Neural cell (in vitro differentiated cells): Measurements from ENCODE around the gene ARID1B.

Source experiments
- EP300 ChIP-seq: fragments of 450-650 bp; conservative IDR thresholded peaks from 2 replicates; pipeline ENCODE4 v1.6.1; 2014; ENCODE audit warnings: antibody characterized with exemption, mild to moderate bottlenecking, moderate library complexity; ENCODE audit not compliant: poor library complexity, severe bottlenecking
- EZH2 ChIP-seq: fragments of 200-600, 300-800 bp; shearing (Covaris generic), sonication (generic); IDR thresholded peaks from 2 replicates; pipeline ENCODE4 v1.6.1; 2014; ENCODE audit warnings: antibody characterized with exemption, low read length, borderline replicate concordance, mild to moderate bottlenecking; ENCODE audit not compliant: insufficient read depth, poor library complexity, severe bottlenecking
- POLR2AphosphoS5 ChIP-seq: IDR thresholded peaks from 2 replicates; pipeline ENCODE4 v1.6.1; 2012
- RAD21 ChIP-seq: fragments of 450-650 bp; conservative IDR thresholded peaks from 2 replicates; pipeline ENCODE4 v1.6.1; 2014; ENCODE audit warnings: antibody characterized with exemption, mild to moderate bottlenecking, moderate library complexity
- TF ChIP-seq, protein P1 (sequence below): fragments of 450-650 bp; IDR thresholded peaks from 2 replicates; pipeline ENCODE4 v1.5.1; 2014; ENCODE audit warnings: antibody characterized with exemption, mild to moderate bottlenecking, moderate library complexity; ENCODE audit not compliant: poor library complexity, severe bottlenecking
- TF ChIP-seq, protein P2 (sequence below): IDR thresholded peaks from 2 replicates; pipeline ENCODE4 v1.6.1; 2012; ENCODE audit warnings: borderline replicate concordance

DNA sequence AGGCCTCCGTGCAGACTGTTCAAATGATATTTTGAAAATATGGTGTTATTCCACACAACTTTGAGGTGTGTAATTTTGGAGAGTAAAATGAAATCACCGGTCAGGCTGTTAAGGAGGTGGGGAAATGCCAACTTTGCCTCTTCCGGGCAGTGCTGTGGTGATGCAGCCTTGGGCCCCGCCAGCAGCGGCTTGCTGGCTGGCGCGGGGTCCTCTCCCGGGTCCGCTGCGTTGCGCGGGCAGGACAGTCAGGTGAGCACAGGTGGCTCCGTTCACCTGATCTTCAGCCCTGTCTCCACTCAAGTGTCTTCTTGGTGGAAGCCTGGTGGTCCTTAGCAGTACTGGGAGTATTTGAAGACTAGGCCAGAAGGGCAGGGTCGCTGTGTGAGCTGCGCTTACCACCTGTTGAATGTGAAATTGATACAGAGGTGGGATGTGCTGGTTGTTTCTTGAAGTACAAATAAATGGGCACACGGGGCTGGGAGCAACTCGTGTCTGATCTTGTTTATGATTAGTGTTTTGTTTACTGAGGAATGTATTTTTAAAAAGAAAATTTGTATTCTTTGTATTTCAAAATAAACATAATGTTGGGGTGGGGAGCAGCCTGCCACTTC, 184.2 kb downstream of the ARID1B start:
- TF ChIP-seq, protein P1, sequence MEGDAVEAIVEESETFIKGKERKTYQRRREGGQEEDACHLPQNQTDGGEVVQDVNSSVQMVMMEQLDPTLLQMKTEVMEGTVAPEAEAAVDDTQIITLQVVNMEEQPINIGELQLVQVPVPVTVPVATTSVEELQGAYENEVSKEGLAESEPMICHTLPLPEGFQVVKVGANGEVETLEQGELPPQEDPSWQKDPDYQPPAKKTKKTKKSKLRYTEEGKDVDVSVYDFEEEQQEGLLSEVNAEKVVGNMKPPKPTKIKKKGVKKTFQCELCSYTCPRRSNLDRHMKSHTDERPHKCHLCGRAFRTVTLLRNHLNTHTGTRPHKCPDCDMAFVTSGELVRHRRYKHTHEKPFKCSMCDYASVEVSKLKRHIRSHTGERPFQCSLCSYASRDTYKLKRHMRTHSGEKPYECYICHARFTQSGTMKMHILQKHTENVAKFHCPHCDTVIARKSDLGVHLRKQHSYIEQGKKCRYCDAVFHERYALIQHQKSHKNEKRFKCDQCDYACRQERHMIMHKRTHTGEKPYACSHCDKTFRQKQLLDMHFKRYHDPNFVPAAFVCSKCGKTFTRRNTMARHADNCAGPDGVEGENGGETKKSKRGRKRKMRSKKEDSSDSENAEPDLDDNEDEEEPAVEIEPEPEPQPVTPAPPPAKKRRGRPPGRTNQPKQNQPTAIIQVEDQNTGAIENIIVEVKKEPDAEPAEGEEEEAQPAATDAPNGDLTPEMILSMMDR = no peak
- TF ChIP-seq EZH2 (no peak), POLR2AphosphoS5 (no peak), EP300 (no peak), RAD21 (no peak)
- TF ChIP-seq, protein P2, sequence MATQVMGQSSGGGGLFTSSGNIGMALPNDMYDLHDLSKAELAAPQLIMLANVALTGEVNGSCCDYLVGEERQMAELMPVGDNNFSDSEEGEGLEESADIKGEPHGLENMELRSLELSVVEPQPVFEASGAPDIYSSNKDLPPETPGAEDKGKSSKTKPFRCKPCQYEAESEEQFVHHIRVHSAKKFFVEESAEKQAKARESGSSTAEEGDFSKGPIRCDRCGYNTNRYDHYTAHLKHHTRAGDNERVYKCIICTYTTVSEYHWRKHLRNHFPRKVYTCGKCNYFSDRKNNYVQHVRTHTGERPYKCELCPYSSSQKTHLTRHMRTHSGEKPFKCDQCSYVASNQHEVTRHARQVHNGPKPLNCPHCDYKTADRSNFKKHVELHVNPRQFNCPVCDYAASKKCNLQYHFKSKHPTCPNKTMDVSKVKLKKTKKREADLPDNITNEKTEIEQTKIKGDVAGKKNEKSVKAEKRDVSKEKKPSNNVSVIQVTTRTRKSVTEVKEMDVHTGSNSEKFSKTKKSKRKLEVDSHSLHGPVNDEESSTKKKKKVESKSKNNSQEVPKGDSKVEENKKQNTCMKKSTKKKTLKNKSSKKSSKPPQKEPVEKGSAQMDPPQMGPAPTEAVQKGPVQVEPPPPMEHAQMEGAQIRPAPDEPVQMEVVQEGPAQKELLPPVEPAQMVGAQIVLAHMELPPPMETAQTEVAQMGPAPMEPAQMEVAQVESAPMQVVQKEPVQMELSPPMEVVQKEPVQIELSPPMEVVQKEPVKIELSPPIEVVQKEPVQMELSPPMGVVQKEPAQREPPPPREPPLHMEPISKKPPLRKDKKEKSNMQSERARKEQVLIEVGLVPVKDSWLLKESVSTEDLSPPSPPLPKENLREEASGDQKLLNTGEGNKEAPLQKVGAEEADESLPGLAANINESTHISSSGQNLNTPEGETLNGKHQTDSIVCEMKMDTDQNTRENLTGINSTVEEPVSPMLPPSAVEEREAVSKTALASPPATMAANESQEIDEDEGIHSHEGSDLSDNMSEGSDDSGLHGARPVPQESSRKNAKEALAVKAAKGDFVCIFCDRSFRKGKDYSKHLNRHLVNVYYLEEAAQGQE = no peak
